ENCODE measurements around the gene ABCA10. TPM values are rescaled to one million over a fixed set of nuclear protein-coding genes. Genes with fewer than 3 reads are reported as not detected.

The ABCA10 gene
- total and polyA plus RNA-seq, 2 donors (not counting 1 experiment from before 2014, with no cell fraction given) = 0.55 to 1.9 TPM

GRCh38 chr17:69236946-69237345 is 8.3 kb upstream of the ABCA10 start:
- Histone ChIP-seq H2AFZ (ENCODE audit: insufficient read depth, low read depth, low read length, poor library complexity, severe bottlenecking) (no peak overlapping the region), H4K20me1 (ENCODE audit: control insufficient read depth, insufficient read depth, low read length, poor library complexity, severe bottlenecking) (no peaks in the 10 kb centered on the region), H3K79me2 (ENCODE audit: control insufficient read depth, insufficient read depth, low read length) (no peaks in the 10 kb centered on the region), H3K4me2 (replicated peaks; ENCODE audit: low read depth, low read length, poor library complexity, severe bottlenecking) (no peak overlapping the region), H3K9me3 (ENCODE audit: control extremely low read depth in 1 of 3, control insufficient read depth in 2 of 3, insufficient read depth in 1 of 3, low read length in 2 of 3) (peaks cover 5 to 11% (median 5%) of the 10 kb centered on the region in 3 donors), H3K36me3 (replicated peaks in 1 of 2; ENCODE audit: control extremely low read depth in 1 of 2, control insufficient read depth in 1 of 2, extremely low read depth in 1 of 2, insufficient read depth in 2 of 2, low read length in 1 of 2) (no peaks in the 10 kb centered on the region), H3K4me3 (ENCODE audit: control extremely low read depth in 1 of 5, extremely low read depth in 1 of 5, insufficient read depth in 1 of 5, low read depth in 2 of 5, low read length in 4 of 5) (no peak overlapping the region), H3K4me1 (ENCODE audit: control insufficient read depth in 2 of 2, insufficient read depth in 2 of 2, low read length in 2 of 2) (peaks cover 0 to 4% of the 10 kb centered on the region in 2 donors), H3K27ac (ENCODE audit: low read length in 2 of 2) (no peak overlapping the region), H3K9ac (ENCODE audit: low read length) (no peak overlapping the region), H3K27me3 (replicated peaks in 1 of 4; ENCODE audit: control extremely low read depth in 1 of 4, control insufficient read depth in 3 of 4, insufficient read depth in 4 of 4, low read length in 3 of 4) (no peaks in the 10 kb centered on the region)
- DNase-seq (no peak), ATAC-seq (ENCODE audit: low read depth) (no peak)
- no peaks in the 10 kb centered on the region for H3K27me3 Mint-ChIP-seq
- no peak overlapping the region for H3K4me3 Mint-ChIP-seq
- TF ChIP-seq EZH2 (IDR thresholded peaks at IDR 0.05; ENCODE audit: borderline replicate concordance, insufficient read depth, low read depth, low read length, poor library complexity, severe bottlenecking) (no peak), CTCF (IDR thresholded peaks at IDR 0.05) (no peak)
- no CpG with 5 or more reads among the region's 3 CpGs for WGBS (ENCODE audit: insufficient coverage)
- ChIA-PET CTCF (interaction anchor here (3.1 to 3.6 kb wide), 2 partner anchors 11 to 460 kb away, joined by 16 to 51 read pairs; no protein-coding TSS in a partner anchor), POLR2A (no interaction called here)
- no peak overlapping the region for H3K27ac Mint-ChIP-seq
- peaks cover 4% of the 10 kb centered on the region for H3K4me1 Mint-ChIP-seq
- peaks cover 10% of the 10 kb centered on the region for H3K9me3 Mint-ChIP-seq (ENCODE audit: insufficient read depth)
- intact Hi-C loops (cut with micrococcal nuclease) = loop anchor here (5.0 to 10.0 kb wide), 2 partner anchors 262 to 700 kb away; no protein-coding TSS in a partner anchor

GRCh38 chr17:69236464-69236863 is 7.8 kb upstream of the ABCA10 start:
- Mint-ChIP-seq H3K4me1 (peaks cover 4% of the 10 kb centered on the region), H3K4me3 (no peak overlapping the region), H3K9me3 (ENCODE audit: insufficient read depth) (peaks cover 11% of the 10 kb centered on the region), H3K27me3 (no peaks in the 10 kb centered on the region), H3K27ac (no peak overlapping the region)
- ChIA-PET POLR2A (no interaction called here), CTCF (interaction anchor here (0.8 to 4.7 kb wide), 5 partner anchors 8 to 465 kb away, joined by 3 to 64 read pairs (median 35); no protein-coding TSS in a partner anchor)
- no peaks in the 10 kb centered on the region for H3K79me2 ChIP-seq (ENCODE audit: control insufficient read depth, insufficient read depth, low read length)
- no peak overlapping the region for H2AFZ ChIP-seq (ENCODE audit: insufficient read depth, low read depth, low read length, poor library complexity, severe bottlenecking)
- no peak overlapping the region for H3K4me2 ChIP-seq (replicated peaks; ENCODE audit: low read depth, low read length, poor library complexity, severe bottlenecking)
- intact Hi-C loops (cut with micrococcal nuclease) = loop anchor here (5.0 to 10.0 kb wide), 2 partner anchors 262 to 699 kb away; no protein-coding TSS in a partner anchor
- no CpG with 5 or more reads among the region's 2 CpGs for WGBS (ENCODE audit: insufficient coverage)
- no peak overlapping the region for H3K4me3 ChIP-seq (ENCODE audit: control extremely low read depth in 1 of 5, extremely low read depth in 1 of 5, insufficient read depth in 1 of 5, low read depth in 2 of 5, low read length in 4 of 5)
- peaks cover 5 to 12% (median 5%) of the 10 kb centered on the region in 3 donors for H3K9me3 ChIP-seq (ENCODE audit: control extremely low read depth in 1 of 3, control insufficient read depth in 2 of 3, insufficient read depth in 1 of 3, low read length in 2 of 3)
- ATAC-seq (ENCODE audit: low read depth) (no peak), DNase-seq (no peak)
- peaks cover 0 to 4% of the 10 kb centered on the region in 2 donors for H3K4me1 ChIP-seq (ENCODE audit: control insufficient read depth in 2 of 2, insufficient read depth in 2 of 2, low read length in 2 of 2)
- H3K9ac ChIP-seq (ENCODE audit: low read length) = no peak overlapping the region
- H4K20me1 ChIP-seq (ENCODE audit: control insufficient read depth, insufficient read depth, low read length, poor library complexity, severe bottlenecking) = no peaks in the 10 kb centered on the region
- no peaks in the 10 kb centered on the region for H3K27me3 ChIP-seq (replicated peaks in 1 of 4; ENCODE audit: control extremely low read depth in 1 of 4, control insufficient read depth in 3 of 4, insufficient read depth in 4 of 4, low read length in 3 of 4)
- TF ChIP-seq CTCF (IDR thresholded peaks at IDR 0.05) = no peak
- no peak for TF ChIP-seq EZH2 (IDR thresholded peaks at IDR 0.05; ENCODE audit: borderline replicate concordance, insufficient read depth, low read depth, low read length, poor library complexity, severe bottlenecking)
- no peak overlapping the region for H3K27ac ChIP-seq (ENCODE audit: low read length in 2 of 2)
- no peaks in the 10 kb centered on the region for H3K36me3 ChIP-seq (replicated peaks in 1 of 2; ENCODE audit: control extremely low read depth in 1 of 2, control insufficient read depth in 1 of 2, extremely low read depth in 1 of 2, insufficient read depth in 2 of 2, low read length in 1 of 2)
